Natural killer cell (primary cell): Measurements from ENCODE around the gene ACSS1. TPM values are rescaled to one million over a fixed set of nuclear protein-coding genes. Genes with fewer than 3 reads are reported as not detected.

ENCODE experiments used
- ATAC-seq, 3 donors: fragments of 150-1000 bp in 2 of 3; fragments of 200-7000 bp in 1 of 3; cut with Tn5 transposase; 1 replicate in 1 of 3; 2 replicates in 2 of 3; pipeline ENCODE4 v1.10.0; 2021; ENCODE audit warnings: mild to moderate bottlenecking in 2 of 3, moderate library complexity in 2 of 3
- DNase-seq, 2 donors: peaks; one replicate each; pipeline versions ENCODE4 v3.0.0 to v3.0.0-alpha.2; 2013 to 2021; ENCODE audit warnings: mixed read lengths in 1 of 2
- H3K27ac ChIP-seq: one replicate; pipeline ENCODE4 v1.5.1; 2013; ENCODE audit warnings: mild to moderate bottlenecking, low read length
- H3K27me3 ChIP-seq: one replicate; pipeline ENCODE4 v1.6.1; 2013; ENCODE audit warnings: low read length; ENCODE audit not compliant: control insufficient read depth, insufficient read depth
- H3K36me3 ChIP-seq: one replicate; pipeline ENCODE4 v1.6.1; 2013; ENCODE audit warnings: low read length; ENCODE audit not compliant: control insufficient read depth, insufficient read depth
- H3K4me1 ChIP-seq: one replicate; pipeline ENCODE4 v1.6.1; 2013; ENCODE audit warnings: low read length; ENCODE audit not compliant: control insufficient read depth, insufficient read depth
- H3K4me3 ChIP-seq: one replicate; pipeline ENCODE4 v1.5.1; 2013; ENCODE audit warnings: low read length
- H3K9me3 ChIP-seq: one replicate; pipeline ENCODE4 v1.6.1; 2013; ENCODE audit warnings: low read length; ENCODE audit not compliant: control insufficient read depth, insufficient read depth
- H3K27ac Mint-ChIP-seq, 2 donors: one replicate each; pipeline ENCODE4 v1.8.0; 2022; ENCODE audit warnings: mild to moderate bottlenecking in 2 of 2, mixed read lengths in 2 of 2, moderate library complexity in 1 of 2
- H3K27me3 Mint-ChIP-seq, 2 donors: one replicate each; pipeline ENCODE4 v1.8.0; 2022; ENCODE audit warnings: low read depth in 2 of 2, mixed read lengths in 2 of 2
- H3K36me3 Mint-ChIP-seq: one replicate; pipeline ENCODE4 v1.8.0; 2022; ENCODE audit warnings: mixed read lengths
- H3K4me1 Mint-ChIP-seq, 2 donors: one replicate each; pipeline ENCODE4 v1.8.0; 2022; ENCODE audit warnings: mixed read lengths in 2 of 2
- H3K4me3 Mint-ChIP-seq: one replicate; pipeline ENCODE4 v1.8.0; 2022; ENCODE audit warnings: mild to moderate bottlenecking, moderate library complexity, mixed read lengths
- H3K9me3 Mint-ChIP-seq, 2 donors: one replicate each; pipeline ENCODE4 v1.8.0; 2022; ENCODE audit warnings: mixed read lengths in 2 of 2
- CTCF ChIP-seq: fragments of 200-600 bp; IDR thresholded peaks from one replicate; pipeline ENCODE4 v1.8.0; 2022; ENCODE audit warnings: antibody characterized with exemption
- WGBS: methylation state at CpG from one replicate; pipeline ENCODE4 v1.1.7; 2013; ENCODE audit warnings: missing lambda C conversion rate; ENCODE audit not compliant: insufficient coverage; 5-methylcytosine and 5-hydroxymethylcytosine counted together
- intact Hi-C: fragments of 100-400 bp; cut with micrococcal nuclease; formaldehyde crosslinking; loops from one replicate; pipeline ENCODE4 v1.14.2; 2022
- total RNA-seq, 4 donors: library from RNA; stranded (reverse); fragments of 120-200 nt in 1 of 4; gene quantifications; one replicate each; pipeline versions ENCODE4 v1.2.3 to v1.2.4, GENCODE V29; 2013 to 2022

The ACSS1 gene
- total RNA-seq, 3 donors from 2014 or later (not counting 1 experiment from before 2014, with no cell fraction given): 46.3 to 67.4 (median 57.4) TPM

DNA sequence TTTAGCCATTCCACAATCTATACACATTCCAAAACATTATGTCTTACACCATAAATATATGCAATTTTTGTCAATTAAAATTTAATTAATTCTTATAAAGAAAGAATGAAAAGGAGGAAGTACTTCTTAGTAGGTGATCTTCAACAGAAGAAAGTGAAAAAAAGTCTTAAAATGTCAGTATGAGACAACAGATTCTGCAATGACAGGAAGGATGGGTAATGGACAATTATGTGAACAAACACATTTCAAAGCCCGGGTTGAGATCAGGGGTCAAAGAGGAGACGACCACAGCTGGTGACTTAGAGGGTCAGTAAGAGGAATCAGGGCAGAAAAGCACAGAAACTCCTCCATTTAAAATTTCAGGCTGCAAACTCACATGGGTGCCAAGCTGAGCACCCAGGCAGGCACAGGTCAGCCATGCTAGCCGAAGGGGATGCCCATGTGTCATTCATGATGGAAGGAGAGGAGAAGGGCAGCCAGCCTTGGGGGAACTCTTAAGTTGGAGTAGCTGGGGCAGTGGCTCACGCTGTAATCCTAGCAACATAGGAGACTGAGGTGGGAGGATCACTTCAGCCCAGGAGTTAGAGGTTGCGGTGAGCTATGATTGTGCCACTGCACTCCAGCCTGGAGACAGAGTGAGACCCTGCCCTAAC, 13.0 kb upstream of the ACSS1 start:
- 70% methylated on average over 5 of the region's 5 CpGs for WGBS
- no peak for ATAC-seq
- H3K27me3 Mint-ChIP-seq: peaks cover 25 to 46% of the 10 kb centered on the region in 2 donors
- Histone ChIP-seq H3K36me3 (no peaks in the 10 kb centered on the region), H3K27me3 (peaks cover under 1% of the 10 kb centered on the region), H3K27ac (no peak overlapping the region), H3K9me3 (no peaks in the 10 kb centered on the region), H3K4me3 (no peak overlapping the region), H3K4me1 (no peaks in the 10 kb centered on the region)
- no peaks in the 10 kb centered on the region for H3K36me3 Mint-ChIP-seq
- DNase-seq: no peak
- no peak overlapping the region for H3K27ac Mint-ChIP-seq
- H3K9me3 Mint-ChIP-seq: no peaks in the 10 kb centered on the region
- intact Hi-C loops: no loop called here
- no peak overlapping the region for H3K4me3 Mint-ChIP-seq
- peaks cover 2 to 5% of the 10 kb centered on the region in 2 donors for H3K4me1 Mint-ChIP-seq
- no peak for TF ChIP-seq CTCF

- H3K27ac ChIP-seq: no peak overlapping the region
- no peaks in the 10 kb centered on the region for H3K9me3 ChIP-seq
- no peak overlapping the region for H3K4me3 Mint-ChIP-seq
- 94% methylated on average over 18 of the region's 18 CpGs for WGBS
- H3K4me3 ChIP-seq: no peak overlapping the region
- H3K27ac Mint-ChIP-seq: no peak overlapping the region
- peaks cover 7 to 11% of the 10 kb centered on the region in 2 donors for H3K4me1 Mint-ChIP-seq
- intact Hi-C loops: loop anchor here (5.0 kb wide), 1 partner anchor 1130 kb away; no protein-coding TSS in a partner anchor
- ATAC-seq (no peak), DNase-seq (no peak)
- H3K36me3 ChIP-seq: no peaks in the 10 kb centered on the region
- TF ChIP-seq CTCF: no peak
- no peaks in the 10 kb centered on the region for H3K27me3 ChIP-seq
- H3K4me1 ChIP-seq: peaks cover 7% of the 10 kb centered on the region
- H3K27me3 Mint-ChIP-seq: peaks cover 14 to 34% of the 10 kb centered on the region in 2 donors
- H3K9me3 Mint-ChIP-seq: no peaks in the 10 kb centered on the region
- no peaks in the 10 kb centered on the region for H3K36me3 Mint-ChIP-seq
These were observed 9.4 kb upstream of the ACSS1 start for GRCh38 chr20:25067102-25067987.

GRCh38 chr20:25066386-25066785, 8.4 kb upstream of the ACSS1 start:
- Mint-ChIP-seq H3K4me3 (no peak overlapping the region), H3K27ac (no peak overlapping the region), H3K4me1 (peaks cover 7 to 11% of the 10 kb centered on the region in 2 donors), H3K36me3 (no peaks in the 10 kb centered on the region), H3K27me3 (peaks cover 14 to 26% of the 10 kb centered on the region in 2 donors), H3K9me3 (no peaks in the 10 kb centered on the region)
- Histone ChIP-seq H3K4me3 (no peak overlapping the region), H3K27me3 (no peaks in the 10 kb centered on the region), H3K36me3 (no peaks in the 10 kb centered on the region), H3K4me1 (peaks cover 7% of the 10 kb centered on the region), H3K9me3 (no peaks in the 10 kb centered on the region), H3K27ac (no peak overlapping the region)
- DNase-seq (no peak), ATAC-seq (no peak)
- WGBS: 37% methylated on average over 6 of the region's 6 CpGs
- intact Hi-C loops: loop anchor here (5.0 kb wide), 1 partner anchor 1129 kb away; no protein-coding TSS in a partner anchor
- no peak for TF ChIP-seq CTCF
